ENCODE results near the gene SLC39A6. TPM values are rescaled to one million over a fixed set of nuclear protein-coding genes. Genes with fewer than 3 reads are reported as not detected.

The SLC39A6 gene
- total RNA-seq, 2 experiments from 2014 or later = 20.6 to 20.8 TPM

- no peaks in the 10 kb centered on the region for H3K27me3 Mint-ChIP-seq
- POLR2A ChIA-PET = interaction anchor here (1.6 kb wide), 1 partner anchor 86 kb away, joined by 4 read pairs; the partner anchor contains the start of gene RMP24
- H3K9me3 Mint-ChIP-seq = peaks cover 1% of the 10 kb centered on the region
- no peak for TF ChIP-seq CTCF (IDR thresholded peaks at IDR 0.05)
- DNase-seq (no peak), ATAC-seq (no peak)
- H3K27ac Mint-ChIP-seq = no peak overlapping the region
- intact Hi-C loops (cut with micrococcal nuclease) = no loop called here
- peaks cover 40% of the 10 kb centered on the region for H3K4me1 Mint-ChIP-seq (ENCODE audit: low read depth)
- peaks cover 13% of the 10 kb centered on the region for H3K36me3 Mint-ChIP-seq (ENCODE audit: low read depth)
- H3K4me3 Mint-ChIP-seq = no peak overlapping the region
- CTCF ChIA-PET = no interaction called here
Observed at GRCh38 chr18:36058674-36059073, 70.5 kb downstream of the SLC39A6 start.

Other genes with a start within 250 kb of the SLC39A6 start
- gene RPRD1A, start 61.8 kb downstream of the SLC39A6 start, total RNA-seq = 10 to 100 TPM; 29.4 to 31.9 TPM
- gene ELP2, start 559 bp upstream of the SLC39A6 start, total RNA-seq = 100 to 1,000 TPM in 1 of 2 experiments, 10 to 100 TPM in 1; 98.8 to 105 TPM
- gene MOCOS, start 58.2 kb upstream of the SLC39A6 start, total RNA-seq = under 1 TPM; 0.13 to 0.18 TPM
- gene FHOD3, start 168.4 kb upstream of the SLC39A6 start, total RNA-seq = not detected

Measured in activated CD8-positive, alpha-beta T cell treated with anti-CD3 and anti-CD28 coated beads for 36 hours (primary cell).